ENCODE data around the gene EPAS1.

DNA sequence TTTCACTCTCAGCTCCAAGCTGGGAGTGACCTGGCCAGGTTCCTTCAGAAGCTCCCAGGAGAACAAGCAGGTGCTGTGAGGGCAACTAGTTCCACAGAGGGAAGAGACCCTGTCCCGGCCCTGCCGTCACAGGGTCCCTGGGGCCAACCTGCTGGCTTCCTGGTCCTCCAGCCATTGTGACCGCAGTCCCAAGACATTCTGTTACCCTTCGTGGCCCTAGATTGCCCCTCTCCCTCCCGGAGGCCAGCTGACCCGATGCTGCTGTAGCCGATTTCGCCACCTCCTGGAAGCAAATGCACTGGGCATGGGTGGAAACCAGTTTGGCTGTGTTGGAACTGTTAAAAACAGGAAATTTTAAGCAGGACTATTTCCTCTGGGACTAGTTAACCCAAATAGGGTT is 55.4 kb downstream of the EPAS1 start:
- TF ChIP-seq, protein P1, sequence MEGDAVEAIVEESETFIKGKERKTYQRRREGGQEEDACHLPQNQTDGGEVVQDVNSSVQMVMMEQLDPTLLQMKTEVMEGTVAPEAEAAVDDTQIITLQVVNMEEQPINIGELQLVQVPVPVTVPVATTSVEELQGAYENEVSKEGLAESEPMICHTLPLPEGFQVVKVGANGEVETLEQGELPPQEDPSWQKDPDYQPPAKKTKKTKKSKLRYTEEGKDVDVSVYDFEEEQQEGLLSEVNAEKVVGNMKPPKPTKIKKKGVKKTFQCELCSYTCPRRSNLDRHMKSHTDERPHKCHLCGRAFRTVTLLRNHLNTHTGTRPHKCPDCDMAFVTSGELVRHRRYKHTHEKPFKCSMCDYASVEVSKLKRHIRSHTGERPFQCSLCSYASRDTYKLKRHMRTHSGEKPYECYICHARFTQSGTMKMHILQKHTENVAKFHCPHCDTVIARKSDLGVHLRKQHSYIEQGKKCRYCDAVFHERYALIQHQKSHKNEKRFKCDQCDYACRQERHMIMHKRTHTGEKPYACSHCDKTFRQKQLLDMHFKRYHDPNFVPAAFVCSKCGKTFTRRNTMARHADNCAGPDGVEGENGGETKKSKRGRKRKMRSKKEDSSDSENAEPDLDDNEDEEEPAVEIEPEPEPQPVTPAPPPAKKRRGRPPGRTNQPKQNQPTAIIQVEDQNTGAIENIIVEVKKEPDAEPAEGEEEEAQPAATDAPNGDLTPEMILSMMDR (IDR thresholded peaks at IDR 0.05): no peak
- TF ChIP-seq POLR2A (IDR thresholded peaks at IDR 0.05): no peak
